ENCODE results near the gene DDIT3. TPM values are rescaled to one million over a fixed set of nuclear protein-coding genes. Genes with fewer than 3 reads are reported as not detected.

The DDIT3 gene
- total and polyA plus RNA-seq, 2 of the 13 experiments (the other 11 are each of a cell fraction or from before 2014, with no cell fraction given): 27.5 to 48.7 TPM

GRCh38 chr12:57522011-57522886 lies 1.9 kb upstream of the DDIT3 start, which contains the start of gene MBD6 (continued):
- TF ChIP-seq ZBTB40 (IDR thresholded peaks at IDR 0.05): no peak
- TF ChIP-seq ZBTB40 (CRISPR knock-in tag; IDR thresholded peaks at IDR 0.05): no peak; the same call in 1 of the 2 replicates
- TF ChIP-seq ZNF878 (CRISPR knock-in tag; IDR thresholded peaks at IDR 0.05): no peak
- 0 out of 2 replicates have a peak, but pooled peaks have one; percentile 59 for TF ChIP-seq MIER3 (CRISPR knock-in tag; IDR thresholded peaks at IDR 0.05; ENCODE audit: borderline replicate concordance)
- TF ChIP-seq ZNF749 (CRISPR knock-in tag; IDR thresholded peaks at IDR 0.05; ENCODE audit: borderline replicate concordance): no peak; the same call in 1 of the 2 replicates
- peak; percentile 77 for TF ChIP-seq SKIL (CRISPR knock-in tag; IDR thresholded peaks at IDR 0.05; ENCODE audit: borderline replicate concordance)
- no peak for TF ChIP-seq ZNF879 (CRISPR knock-in tag; IDR thresholded peaks at IDR 0.05)
- TF ChIP-seq GPBP1L1 (CRISPR knock-in tag; IDR thresholded peaks at IDR 0.05): no peak
- TF ChIP-seq ZNF704 (CRISPR knock-in tag; IDR thresholded peaks at IDR 0.05; ENCODE audit: borderline replicate concordance): peak; percentile 57; the same call in 1 of the 2 replicates
- TF ChIP-seq CHD2 (IDR thresholded peaks at IDR 0.05; ENCODE audit: low read depth, low read length): peak; percentile 77; the same call in 1 of the 2 replicates
- TF ChIP-seq BCL6 (CRISPR knock-in tag; IDR thresholded peaks at IDR 0.05): peak; percentile 62
- 0 out of 2 replicates have a peak, but pooled peaks have one; percentile 65 for TF ChIP-seq ZSCAN31 (CRISPR knock-in tag; IDR thresholded peaks at IDR 0.05; ENCODE audit: low read depth)
- 0 out of 2 replicates have a peak, but pooled peaks have one; percentile 74 for TF ChIP-seq PCBP1 (IDR thresholded peaks at IDR 0.05; ENCODE audit: borderline replicate concordance, low read depth, low read length)

Data from HepG2 (cell line).